Skeletal muscle satellite cell (primary cell): ENCODE measurements around the gene ARSB. TPM values are rescaled to one million over a fixed set of nuclear protein-coding genes. Genes with fewer than 3 reads are reported as not detected.
"Not testable (repeated sequence)": the region's sequence is repeated elsewhere in the genome, so short reads cannot be mapped to it uniquely, and the experiment has no call there.

Experiments
- H3K27me3 ChIP-seq: 2 replicates; pipeline ENCODE4 v1.7.0; 2013; ENCODE audit warnings: low read length; ENCODE audit not compliant: control insufficient read depth, insufficient read depth
- H3K36me3 ChIP-seq: 2 replicates; pipeline ENCODE4 v1.7.0; 2013; ENCODE audit warnings: mild to moderate bottlenecking, control low read depth, low read length; ENCODE audit not compliant: insufficient read depth
- H3K4me1 ChIP-seq: 2 replicates; pipeline ENCODE4 v1.7.0; 2013; ENCODE audit warnings: low read length; ENCODE audit not compliant: control insufficient read depth, insufficient read depth
- H3K4me2 ChIP-seq: 2 replicates; pipeline ENCODE4 v1.7.0; 2013; ENCODE audit warnings: mild to moderate bottlenecking, low read length
- H3K4me3 ChIP-seq: 2 replicates; pipeline ENCODE4 v1.7.0; 2013; ENCODE audit warnings: low read length
- H3K9ac ChIP-seq: 2 replicates; pipeline ENCODE4 v1.7.0; 2013; ENCODE audit warnings: mild to moderate bottlenecking, low read depth, low read length, moderate library complexity
- H3K9me3 ChIP-seq: replicated peaks from 2 replicates; pipeline ENCODE4 v1.7.0; 2013; ENCODE audit warnings: mild to moderate bottlenecking, control low read depth, low read length
- small RNA-seq: library from RNA; depleted of rRNA; stranded (forward); fragments of <200 nt; gene quantifications from one replicate; pipeline ENCODE3, GENCODE V24; 2012

The ARSB gene

GRCh38 chr5:78734094-78734845 is 250.8 kb downstream of the ARSB start:
- H3K9ac ChIP-seq, result no peak overlapping the region
- no peaks in the 10 kb centered on the region for H3K36me3 ChIP-seq
- H3K4me1 ChIP-seq, result no peaks in the 10 kb centered on the region
- H3K9me3 ChIP-seq, result no peaks in the 10 kb centered on the region
- no peak overlapping the region for H3K4me2 ChIP-seq
- no peaks in the 10 kb centered on the region for H3K27me3 ChIP-seq
- H3K4me3 ChIP-seq, result no peak overlapping the region

GRCh38 chr5:78732721-78733120 is 252.4 kb downstream of the ARSB start:
- not testable (repeated sequence) for H3K9ac ChIP-seq, H3K27me3 ChIP-seq, H3K4me3 ChIP-seq, H3K9me3 ChIP-seq, H3K4me1 ChIP-seq, H3K36me3 ChIP-seq, H3K4me2 ChIP-seq

GRCh38 chr5:78731884-78732283 is 253.2 kb downstream of the ARSB start:
- Histone ChIP-seq H3K36me3 (no peaks in the 10 kb centered on the region), H3K9ac (no peak overlapping the region), H3K4me1 (no peaks in the 10 kb centered on the region), H3K27me3 (no peaks in the 10 kb centered on the region), H3K9me3 (no peaks in the 10 kb centered on the region), H3K4me3 (no peak overlapping the region), H3K4me2 (no peak overlapping the region)

- H3K4me2 ChIP-seq, result no peak overlapping the region
- H3K9ac ChIP-seq, result no peak overlapping the region
- no peak overlapping the region for H3K4me3 ChIP-seq
- H3K9me3 ChIP-seq, result no peaks in the 10 kb centered on the region
- H3K36me3 ChIP-seq, result no peaks in the 10 kb centered on the region
- H3K4me1 ChIP-seq, result no peaks in the 10 kb centered on the region
- no peaks in the 10 kb centered on the region for H3K27me3 ChIP-seq
These were observed 254.6 kb downstream of the ARSB start for GRCh38 chr5:78730300-78731094.

GRCh38 chr5:78727786-78728761 is 257.0 kb downstream of the ARSB start:
- Histone ChIP-seq H3K9me3 (no peaks in the 10 kb centered on the region), H3K9ac (no peak overlapping the region), H3K4me3 (no peak overlapping the region), H3K36me3 (no peaks in the 10 kb centered on the region), H3K4me1 (no peaks in the 10 kb centered on the region), H3K4me2 (no peak overlapping the region), H3K27me3 (no peaks in the 10 kb centered on the region)

Small RNA genes lying within 50 kb of the gene (small RNA-seq; reads per million reads assigned to genes)
- not detected for gene AC025755.1
